Activated T-cell treated with anti-CD3 and anti-CD28 coated beads for 48 hours (primary cell): ENCODE measurements around the gene ATP13A5.

Experiments
- DNase-seq: peaks from one replicate; pipeline ENCODE4 v3.0.0-alpha.2; 2020; ENCODE audit warnings: low read depth

The ATP13A5 gene, protein sequence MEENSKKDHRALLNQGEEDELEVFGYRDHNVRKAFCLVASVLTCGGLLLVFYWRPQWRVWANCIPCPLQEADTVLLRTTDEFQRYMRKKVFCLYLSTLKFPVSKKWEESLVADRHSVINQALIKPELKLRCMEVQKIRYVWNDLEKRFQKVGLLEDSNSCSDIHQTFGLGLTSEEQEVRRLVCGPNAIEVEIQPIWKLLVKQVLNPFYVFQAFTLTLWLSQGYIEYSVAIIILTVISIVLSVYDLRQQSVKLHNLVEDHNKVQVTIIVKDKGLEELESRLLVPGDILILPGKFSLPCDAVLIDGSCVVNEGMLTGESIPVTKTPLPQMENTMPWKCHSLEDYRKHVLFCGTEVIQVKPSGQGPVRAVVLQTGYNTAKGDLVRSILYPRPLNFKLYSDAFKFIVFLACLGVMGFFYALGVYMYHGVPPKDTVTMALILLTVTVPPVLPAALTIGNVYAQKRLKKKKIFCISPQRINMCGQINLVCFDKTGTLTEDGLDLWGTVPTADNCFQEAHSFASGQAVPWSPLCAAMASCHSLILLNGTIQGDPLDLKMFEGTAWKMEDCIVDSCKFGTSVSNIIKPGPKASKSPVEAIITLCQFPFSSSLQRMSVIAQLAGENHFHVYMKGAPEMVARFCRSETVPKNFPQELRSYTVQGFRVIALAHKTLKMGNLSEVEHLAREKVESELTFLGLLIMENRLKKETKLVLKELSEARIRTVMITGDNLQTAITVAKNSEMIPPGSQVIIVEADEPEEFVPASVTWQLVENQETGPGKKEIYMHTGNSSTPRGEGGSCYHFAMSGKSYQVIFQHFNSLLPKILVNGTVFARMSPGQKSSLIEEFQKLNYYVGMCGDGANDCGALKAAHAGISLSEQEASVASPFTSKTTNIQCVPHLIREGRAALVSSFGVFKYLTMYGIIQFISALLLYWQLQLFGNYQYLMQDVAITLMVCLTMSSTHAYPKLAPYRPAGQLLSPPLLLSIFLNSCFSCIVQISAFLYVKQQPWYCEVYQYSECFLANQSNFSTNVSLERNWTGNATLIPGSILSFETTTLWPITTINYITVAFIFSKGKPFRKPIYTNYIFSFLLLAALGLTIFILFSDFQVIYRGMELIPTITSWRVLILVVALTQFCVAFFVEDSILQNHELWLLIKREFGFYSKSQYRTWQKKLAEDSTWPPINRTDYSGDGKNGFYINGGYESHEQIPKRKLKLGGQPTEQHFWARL

DNA sequence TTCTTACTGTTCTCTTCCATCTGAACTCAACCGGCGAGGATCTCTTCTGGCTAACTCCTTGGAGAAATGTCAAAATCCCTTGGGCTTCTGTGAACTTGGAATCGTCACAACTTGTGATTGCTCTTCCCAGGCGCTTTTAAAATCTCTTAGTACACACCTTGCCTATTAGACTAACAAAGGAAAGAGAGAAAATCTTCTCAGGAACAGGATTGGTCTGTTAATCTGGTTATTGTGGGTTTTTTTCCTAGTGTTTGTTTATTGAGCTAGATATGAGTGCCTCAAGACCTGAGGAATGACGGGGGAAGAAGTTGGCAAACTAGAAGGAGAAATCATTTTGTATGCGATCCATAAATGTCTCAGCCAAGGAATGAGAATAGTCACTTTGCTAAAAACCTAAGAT is at the start of gene ATP13A5:
TSS of gene ATP13A5 (minus strand) at position 48 of the 400 bp plus-strand sequence. CDS start at position 20, 28 bp downstream.
- DNase-seq = no peak

DNA sequence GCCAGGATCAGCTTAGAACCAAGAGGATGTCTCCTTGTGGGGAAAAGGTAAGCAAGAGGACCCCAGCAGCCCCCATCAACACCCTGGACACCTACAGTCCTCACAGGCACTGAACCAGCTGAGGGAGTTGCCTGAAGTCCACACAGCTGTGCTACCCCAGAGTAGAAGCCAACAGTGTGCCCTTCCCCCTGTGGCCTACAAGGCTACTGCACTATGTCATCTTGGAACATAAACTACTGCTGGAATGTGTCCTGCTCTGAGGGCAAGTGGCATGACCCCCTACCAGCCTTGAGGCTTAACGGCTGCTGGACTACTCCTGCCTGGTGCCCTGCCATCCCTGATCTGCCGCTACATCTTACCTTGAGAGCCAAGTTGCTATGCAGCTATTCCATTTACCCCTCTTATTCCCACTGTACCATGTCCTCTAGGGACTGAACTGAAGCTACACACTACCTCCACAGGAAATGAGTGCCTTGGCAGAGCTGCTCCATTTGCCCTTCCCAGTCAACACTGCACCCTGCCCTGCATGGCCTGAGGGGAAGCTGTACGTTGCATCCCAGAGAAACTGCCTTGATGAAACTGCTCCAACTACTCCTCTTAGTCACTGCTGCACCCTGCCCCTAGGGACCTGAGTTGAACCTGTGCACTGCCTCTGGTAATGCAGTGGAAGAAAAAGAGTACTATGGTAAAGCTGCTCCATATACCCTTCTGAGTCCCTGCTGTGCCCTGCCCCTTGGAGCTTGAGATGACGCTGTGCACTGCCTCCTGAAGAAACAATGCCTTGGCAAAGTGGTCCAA is 40.2 kb upstream of the ATP13A5 start:
- DNase-seq = no peak

DNA sequence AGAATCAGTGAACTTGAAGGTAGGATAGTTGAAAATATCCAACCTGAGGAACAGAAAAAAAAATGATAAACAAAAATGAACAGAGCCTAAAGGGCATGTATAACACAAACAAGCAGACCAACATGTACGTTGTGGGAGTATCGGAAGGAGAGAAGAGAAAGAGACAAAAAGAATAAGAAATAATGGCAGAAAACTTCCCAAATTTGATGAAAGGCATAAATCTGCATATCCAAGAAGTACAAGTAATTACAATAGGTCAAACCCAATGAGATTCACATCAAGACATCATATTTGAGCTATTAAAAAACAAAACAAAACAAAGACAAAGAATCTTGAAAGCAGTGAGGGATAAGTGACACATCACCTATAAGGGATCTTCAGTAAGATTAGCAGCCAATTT is 38.1 kb upstream of the ATP13A5 start:
- no peak for DNase-seq

DNA sequence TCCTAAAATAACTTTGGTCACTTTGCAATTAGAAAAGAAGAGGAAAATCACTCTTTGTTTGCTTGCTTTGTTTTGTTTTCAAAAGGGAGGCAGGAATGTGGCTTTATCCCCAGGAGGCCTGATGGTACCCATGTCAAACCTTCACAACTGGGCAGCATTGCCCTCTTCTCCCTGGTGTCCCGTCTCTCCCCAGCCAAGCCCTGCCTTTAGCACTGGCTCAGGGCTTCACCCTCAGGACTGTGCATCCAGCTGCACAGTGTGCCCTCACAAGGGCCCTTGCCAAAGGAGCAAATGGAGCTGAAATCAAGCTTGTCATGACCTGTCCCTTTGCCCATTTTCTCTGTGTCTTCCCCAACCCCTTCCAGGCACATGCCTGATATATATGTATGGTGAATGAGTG is 29.1 kb upstream of the ATP13A5 start:
- no peak for DNase-seq

DNA sequence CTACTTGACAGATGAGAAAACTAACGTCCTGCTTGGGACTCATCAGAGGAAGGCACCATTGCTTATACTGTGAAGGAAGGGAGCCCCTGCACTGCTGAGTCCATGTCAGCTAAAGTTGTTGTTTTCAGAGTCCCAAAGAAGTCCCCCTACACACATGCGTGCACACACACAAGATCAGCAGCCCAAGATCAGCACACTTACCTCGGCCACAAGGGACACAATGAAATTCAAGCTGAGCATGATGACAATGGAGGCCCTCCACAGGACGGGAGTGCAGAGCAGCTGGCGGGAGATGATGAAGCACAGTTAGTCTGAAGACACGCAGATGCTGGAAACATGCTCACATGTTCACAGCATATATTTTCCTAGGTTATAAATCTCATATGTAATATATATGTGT is 28.6 kb upstream of the ATP13A5 start:
- DNase-seq = no peak

DNA sequence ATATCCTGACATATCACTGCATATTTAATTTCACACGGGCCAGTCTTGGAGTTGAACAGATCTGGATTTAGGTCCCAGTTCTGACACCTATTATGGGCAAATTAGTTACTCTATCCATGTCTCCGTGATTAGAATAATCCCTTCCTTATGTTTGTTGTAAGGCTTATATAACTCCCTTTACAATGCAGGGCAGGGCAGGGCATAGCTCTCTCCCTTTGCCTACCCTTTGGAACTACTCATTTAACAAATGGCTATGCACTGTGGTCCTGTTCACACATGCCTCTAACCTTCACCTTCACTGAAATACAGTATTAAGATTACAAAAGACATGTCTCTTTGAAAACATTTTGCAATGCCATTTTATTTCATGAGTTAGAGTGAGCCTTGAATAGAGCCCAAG is 24.8 kb upstream of the ATP13A5 start:
- DNase-seq = no peak

DNA sequence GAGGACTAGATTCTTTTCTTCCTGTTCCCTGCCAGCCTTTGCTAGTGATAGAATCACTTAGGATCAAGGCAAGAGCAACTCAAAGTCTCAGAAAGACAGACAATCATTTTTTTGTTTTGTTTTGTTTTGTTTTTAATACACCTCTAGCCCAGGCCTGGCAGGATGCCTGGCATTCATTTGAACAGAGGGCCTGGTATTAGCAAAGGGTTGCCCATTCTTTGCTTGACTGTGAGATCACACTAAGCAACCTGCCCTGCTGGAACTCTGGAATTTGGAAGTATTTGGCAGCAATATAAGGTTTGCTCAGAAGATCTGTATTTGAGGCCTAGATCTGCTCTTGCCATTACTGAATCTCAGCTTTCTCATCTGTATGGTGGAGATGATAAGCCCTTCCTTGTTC is 21.8 kb upstream of the ATP13A5 start:
- no peak for DNase-seq

DNA sequence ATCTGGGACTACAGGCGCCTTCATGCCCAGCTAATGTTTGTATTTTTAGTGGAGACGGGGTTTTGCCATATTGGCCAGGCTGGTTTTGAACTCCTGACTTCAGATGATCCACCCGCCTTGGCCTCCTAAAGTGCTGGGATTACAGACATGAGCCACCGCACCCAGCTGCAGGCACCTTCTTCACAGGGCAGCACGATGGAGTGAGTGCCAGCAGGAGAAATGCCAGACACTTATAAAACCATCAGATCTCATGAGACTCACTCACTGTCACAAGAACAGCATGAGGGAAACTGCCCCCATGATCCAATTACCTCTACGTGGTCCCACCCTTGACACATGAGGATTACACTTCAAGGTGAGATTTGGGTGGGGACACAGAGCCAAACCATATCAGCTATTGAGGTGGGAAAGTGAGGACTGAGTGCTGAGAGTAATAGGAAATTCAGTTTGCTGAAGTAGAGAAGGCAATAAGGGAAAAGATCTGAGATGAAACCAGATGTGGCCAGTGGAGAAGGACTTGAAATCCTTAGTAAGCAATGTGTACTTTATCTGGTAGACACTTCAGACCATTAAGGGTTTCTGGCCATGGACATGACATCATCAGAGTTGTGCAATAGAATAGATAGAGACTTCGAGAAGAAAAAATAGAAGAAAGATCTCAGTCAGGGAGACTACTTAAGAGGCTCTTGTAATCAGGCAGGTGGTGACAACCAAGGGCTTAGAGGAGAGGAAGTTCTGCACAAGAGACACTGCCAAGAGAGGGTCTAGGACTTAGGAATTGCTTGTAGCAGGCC is 18.1 kb upstream of the ATP13A5 start:
- no peak for DNase-seq

DNA sequence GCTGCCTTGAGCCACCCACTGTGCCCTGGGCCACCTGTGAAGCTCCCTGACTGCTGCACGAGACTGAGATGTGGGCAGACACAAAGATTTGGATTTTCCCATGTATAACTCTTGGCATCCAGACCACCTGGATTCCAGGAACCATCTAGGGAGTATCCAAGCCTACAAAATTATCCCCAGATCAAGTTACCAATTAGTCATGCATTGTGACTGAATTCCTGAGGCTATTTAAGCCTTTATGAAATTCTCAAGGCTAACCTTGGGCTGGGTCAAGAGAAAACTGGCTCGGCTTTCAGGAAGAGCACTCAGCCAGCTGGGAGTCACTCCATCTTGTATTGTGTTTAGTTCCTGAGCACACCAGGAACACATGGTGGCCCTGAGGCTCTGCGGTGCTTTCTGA is 13.3 kb upstream of the ATP13A5 start:
- no peak for DNase-seq

DNA sequence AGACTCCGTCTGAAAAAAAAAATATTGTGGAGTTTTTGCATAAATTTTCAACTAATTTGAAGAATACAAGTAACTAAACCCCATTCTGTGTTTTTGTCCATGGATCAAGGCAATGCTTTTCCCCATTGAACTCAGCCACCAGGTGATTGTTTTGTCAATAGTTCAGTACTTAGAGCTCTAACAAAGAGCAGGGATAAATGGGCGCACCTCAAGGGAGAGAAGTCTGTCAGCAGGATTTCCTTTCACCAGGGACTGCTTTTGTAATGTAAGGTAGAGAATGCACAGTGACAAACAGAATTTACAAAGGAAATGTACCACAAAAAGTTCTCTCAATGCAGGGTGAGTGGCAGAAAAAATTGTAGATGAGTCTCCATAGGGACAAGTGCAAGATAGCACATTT is 10.8 kb upstream of the ATP13A5 start:
- DNase-seq = no peak

DNA sequence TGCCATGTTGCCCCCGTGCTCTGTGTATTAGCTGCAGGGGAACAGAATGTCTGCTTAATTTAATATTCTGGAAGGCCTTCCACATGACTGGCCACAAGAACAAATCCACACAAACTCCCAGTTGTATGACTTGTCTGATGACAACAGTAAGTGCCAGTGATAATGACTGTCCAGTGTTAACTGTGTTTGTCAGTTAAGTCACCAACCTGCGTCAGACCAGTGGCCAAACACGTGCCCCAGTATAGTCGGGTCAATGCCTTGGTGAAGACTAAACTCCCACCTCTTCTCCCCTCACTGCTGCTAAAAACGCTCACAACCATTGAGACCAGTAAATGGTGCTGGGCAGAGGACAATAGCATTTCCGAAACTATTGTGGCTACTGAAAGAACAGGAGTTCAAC is 9.8 kb upstream of the ATP13A5 start:
- no peak for DNase-seq

DNA sequence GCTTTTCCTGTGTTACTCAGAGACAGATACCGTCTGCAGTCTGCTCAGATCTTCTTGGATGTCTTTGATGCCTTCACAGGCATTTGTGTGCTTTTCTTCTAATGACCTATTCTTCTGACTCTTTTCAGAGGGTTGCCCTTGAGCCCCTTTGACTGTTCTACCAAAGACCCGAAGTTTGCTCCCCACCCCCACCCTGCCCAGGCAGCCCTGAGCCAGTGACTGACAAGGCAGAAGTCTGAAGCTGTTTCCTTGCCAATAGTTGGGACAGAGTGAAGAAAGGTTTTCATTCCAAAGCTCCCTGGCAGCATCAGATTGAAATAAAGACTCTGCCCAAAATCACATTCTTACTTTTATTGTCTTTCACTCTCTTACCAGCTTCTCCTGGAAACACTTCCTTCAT is 9.0 kb upstream of the ATP13A5 start:
- DNase-seq = no peak

DNA sequence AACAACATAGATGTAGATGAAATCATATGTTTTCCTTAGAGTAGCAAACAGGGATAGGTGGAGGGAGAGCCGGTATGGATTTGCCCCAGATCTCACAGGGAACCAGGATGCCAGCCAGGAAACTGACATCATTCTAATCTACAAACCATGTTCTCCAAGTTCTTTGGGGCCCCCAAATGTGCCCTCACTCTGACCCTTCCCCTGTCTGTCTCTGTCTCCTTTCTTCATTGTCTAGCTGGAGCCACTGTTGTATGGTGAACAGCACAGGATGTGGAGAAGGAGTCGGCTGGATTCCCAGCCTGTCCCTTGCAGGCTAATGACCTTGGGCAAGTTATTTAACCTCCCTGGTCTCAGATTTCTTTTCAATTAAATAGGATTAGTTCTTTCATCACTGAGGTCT is 962 bp downstream of the ATP13A5 start:
- DNase-seq = no peak

DNA sequence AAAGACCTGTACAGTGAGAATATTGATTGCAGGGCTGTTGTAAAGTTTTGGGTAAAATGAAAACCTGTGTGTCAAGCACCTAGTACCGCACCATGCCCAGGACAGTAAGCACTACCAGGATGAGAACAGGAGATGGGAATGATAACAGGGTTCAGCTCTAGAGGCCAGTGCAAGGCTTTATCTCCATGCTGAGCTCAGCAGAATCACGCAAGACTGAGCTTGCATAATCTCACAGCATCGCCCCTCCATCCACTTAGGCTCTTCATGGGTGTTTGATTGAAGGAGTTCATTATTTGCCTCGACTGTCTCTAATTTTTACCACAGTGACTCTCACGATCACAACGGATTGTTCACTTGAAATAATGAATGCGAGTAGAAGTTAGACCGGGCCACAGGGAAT is 2.9 kb downstream of the ATP13A5 start:
- no peak for DNase-seq

DNA sequence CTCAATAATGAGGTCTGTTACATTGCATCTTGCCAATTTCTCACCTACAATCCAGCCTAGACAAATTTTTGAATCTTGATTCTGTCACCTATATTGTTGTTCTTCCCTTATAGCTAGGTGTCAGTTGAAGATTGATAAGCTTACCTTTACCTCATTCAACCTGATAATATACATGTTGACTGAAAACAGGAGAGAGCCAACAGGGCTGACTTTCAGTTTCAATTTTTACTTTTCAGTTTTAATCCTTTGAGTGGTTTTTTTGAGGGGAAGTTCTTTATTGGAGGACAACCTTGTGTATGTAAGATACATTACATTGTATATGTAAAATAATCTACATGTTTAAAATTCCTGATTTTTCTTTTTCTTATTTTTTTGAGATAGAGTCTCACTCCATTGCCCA is 5.8 kb downstream of the ATP13A5 start:
- DNase-seq = no peak

DNA sequence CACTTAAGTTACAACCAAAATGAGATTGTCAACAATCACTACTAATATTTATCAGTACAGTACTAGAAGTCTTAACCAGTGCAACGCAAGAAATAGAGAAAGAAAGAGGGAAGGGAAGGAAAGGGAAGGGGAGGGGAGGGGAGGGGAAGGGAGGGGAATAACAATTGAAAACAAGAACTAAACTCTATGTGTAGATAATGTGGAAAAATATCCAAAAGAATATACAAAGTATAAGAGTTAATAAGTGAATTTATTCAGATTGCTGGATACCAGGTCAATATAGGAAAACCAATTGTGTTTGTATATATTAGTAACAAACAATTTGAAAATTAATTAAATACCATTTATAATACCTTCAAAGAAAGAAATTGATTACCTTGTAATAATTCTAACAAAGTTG is 10.7 kb downstream of the ATP13A5 start:
- no peak for DNase-seq

DNA sequence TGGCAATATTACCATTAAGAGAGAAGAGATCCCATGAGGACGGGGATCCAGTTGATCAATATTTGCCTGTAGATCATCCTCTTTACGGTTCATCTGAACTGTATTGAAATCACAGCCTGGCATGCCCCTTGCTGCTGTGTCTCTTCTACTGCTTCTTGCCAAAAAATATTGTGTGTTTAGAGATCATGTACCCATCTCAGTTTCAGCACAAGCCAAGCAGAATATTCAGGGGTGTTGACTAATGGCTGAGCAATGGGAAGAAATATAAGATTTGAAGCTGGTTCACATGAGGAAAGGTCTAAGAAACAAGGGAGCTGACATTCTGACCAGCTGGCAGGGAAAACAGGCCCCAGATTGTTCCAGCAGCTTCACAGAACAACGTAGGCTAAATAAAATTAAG is 21.3 kb downstream of the ATP13A5 start:
- DNase-seq = no peak

DNA sequence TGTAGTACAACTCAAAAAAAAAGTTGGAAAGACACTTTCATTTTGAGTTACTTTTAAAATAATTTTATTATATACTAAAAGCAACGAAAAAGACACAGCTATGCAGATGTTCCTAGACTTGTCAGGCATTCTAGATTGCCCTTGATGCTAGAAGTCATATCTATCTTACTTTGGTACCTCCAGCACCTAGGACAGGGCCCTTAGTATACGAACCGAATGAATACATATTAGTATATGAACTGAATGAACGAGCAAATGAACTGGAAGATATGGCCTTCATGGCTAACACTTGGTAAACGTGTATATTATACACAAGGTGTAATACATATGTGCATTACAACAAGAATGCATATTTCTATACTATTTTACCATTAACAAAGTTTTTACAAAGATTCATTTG is 24.1 kb downstream of the ATP13A5 start:
- no peak for DNase-seq

DNA sequence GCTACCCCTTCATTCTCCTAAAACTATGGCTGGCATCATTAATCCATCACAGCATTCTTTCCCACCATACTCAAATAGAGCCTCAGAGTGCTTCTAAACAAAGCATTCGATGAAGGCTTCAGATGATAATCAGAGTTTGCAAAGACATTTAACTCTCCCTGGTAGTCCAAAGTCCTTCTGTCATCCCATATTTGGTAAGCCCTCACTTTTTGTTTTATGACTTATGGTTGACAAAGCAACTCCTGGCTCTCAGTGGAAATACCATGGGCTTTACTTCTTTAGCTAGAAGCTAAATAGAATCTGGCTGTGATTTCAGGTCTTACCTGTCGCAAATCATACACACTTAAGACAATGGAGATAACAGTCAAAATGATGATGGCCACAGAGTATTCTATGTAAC is 27.8 kb downstream of the ATP13A5 start:
- no peak for DNase-seq

DNA sequence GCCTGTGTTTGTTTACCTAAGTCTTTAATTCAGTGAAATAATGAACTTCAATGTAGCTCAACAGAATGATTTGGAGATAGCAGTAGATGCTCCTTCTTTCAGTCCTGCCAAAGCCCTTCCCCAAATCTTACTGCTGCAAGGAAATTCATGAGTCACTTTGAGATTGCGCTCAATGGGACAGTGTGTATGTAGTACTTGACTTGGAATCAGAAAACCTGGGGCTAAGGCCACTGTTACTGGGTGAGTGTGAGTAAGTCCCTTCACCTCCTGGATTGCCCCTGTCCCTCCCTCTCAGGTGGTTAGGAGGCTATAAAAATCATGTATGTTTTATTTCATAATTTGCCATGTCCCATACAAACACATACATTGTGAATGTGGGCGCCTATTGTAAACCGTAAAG is 29.9 kb downstream of the ATP13A5 start:
- no peak for DNase-seq
